ENCODE measurements around the gene ADGRF3. TPM values are rescaled to one million over a fixed set of nuclear protein-coding genes. Genes with fewer than 3 reads are reported as not detected.
"Not testable (repeated sequence)": the region's sequence is repeated elsewhere in the genome, so short reads cannot be mapped to it uniquely, and the experiment has no call there.

The ADGRF3 gene
- total and polyA plus RNA-seq, 2 donors (not counting 1 experiment from before 2014, with no cell fraction given): 0.47 to 1.00 TPM

DNA sequence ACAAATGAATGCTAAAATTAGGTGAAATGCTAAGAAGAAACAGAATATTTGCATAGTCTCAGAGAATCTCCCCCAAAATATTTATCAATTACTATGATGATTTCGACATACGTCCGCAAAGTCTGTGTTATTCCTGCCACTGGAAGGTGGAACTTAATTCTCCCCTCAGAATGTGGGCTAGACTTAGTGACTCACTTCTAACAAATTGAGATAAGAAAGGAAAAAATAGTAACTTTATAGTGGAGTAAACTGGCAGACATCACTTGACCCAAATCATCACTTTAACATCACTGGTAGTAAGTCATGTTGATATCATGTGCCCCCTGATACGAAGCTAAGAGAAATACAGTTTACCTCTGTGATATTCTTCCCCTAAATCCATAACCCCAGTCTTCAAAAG is 78.4 kb downstream of the ADGRF3 start:
- H3K9ac ChIP-seq (ENCODE audit: low read length): no peak overlapping the region
- DNase-seq: no peak
- peaks cover 0 to 11% of the 10 kb centered on the region in 2 donors for H3K4me1 ChIP-seq (ENCODE audit: control insufficient read depth in 2 of 2, insufficient read depth in 2 of 2, low read length in 2 of 2)
- no peaks in the 10 kb centered on the region for H3K9me3 ChIP-seq (ENCODE audit: control extremely low read depth in 1 of 3, control insufficient read depth in 2 of 3, insufficient read depth in 1 of 3, low read length in 2 of 3)
- ATAC-seq (ENCODE audit: low read depth): no peak
- CTCF ChIA-PET: no interaction called here
- H3K4me2 ChIP-seq (replicated peaks; ENCODE audit: low read depth, low read length, poor library complexity, severe bottlenecking): no peak overlapping the region
- intact Hi-C loops (cut with micrococcal nuclease): no loop called here
- POLR2A ChIA-PET: interaction anchor here (0.6 kb wide), 1 partner anchor 23 kb away, joined by 3 read pairs; no protein-coding TSS in a partner anchor
- no peaks in the 10 kb centered on the region for H4K20me1 ChIP-seq (ENCODE audit: control insufficient read depth, insufficient read depth, low read length, poor library complexity, severe bottlenecking)
- no peaks in the 10 kb centered on the region for H3K79me2 ChIP-seq (ENCODE audit: control insufficient read depth, insufficient read depth, low read length)
- TF ChIP-seq, protein P1, sequence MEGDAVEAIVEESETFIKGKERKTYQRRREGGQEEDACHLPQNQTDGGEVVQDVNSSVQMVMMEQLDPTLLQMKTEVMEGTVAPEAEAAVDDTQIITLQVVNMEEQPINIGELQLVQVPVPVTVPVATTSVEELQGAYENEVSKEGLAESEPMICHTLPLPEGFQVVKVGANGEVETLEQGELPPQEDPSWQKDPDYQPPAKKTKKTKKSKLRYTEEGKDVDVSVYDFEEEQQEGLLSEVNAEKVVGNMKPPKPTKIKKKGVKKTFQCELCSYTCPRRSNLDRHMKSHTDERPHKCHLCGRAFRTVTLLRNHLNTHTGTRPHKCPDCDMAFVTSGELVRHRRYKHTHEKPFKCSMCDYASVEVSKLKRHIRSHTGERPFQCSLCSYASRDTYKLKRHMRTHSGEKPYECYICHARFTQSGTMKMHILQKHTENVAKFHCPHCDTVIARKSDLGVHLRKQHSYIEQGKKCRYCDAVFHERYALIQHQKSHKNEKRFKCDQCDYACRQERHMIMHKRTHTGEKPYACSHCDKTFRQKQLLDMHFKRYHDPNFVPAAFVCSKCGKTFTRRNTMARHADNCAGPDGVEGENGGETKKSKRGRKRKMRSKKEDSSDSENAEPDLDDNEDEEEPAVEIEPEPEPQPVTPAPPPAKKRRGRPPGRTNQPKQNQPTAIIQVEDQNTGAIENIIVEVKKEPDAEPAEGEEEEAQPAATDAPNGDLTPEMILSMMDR (IDR thresholded peaks at IDR 0.05): no peak
- TF ChIP-seq EZH2 (IDR thresholded peaks at IDR 0.05; ENCODE audit: borderline replicate concordance, insufficient read depth, low read depth, low read length, poor library complexity, severe bottlenecking): no peak
- Mint-ChIP-seq H3K27ac (no peak overlapping the region), H3K4me1 (peaks cover 19% of the 10 kb centered on the region), H3K4me3 (no peak overlapping the region), H3K27me3 (no peaks in the 10 kb centered on the region), H3K9me3 (ENCODE audit: insufficient read depth) (no peaks in the 10 kb centered on the region)
- no CpG with 5 or more reads among the region's 4 CpGs for WGBS (ENCODE audit: insufficient coverage)
- peaks cover 5 to 18% of the 10 kb centered on the region in 2 experiments for H3K36me3 ChIP-seq (replicated peaks in 1 of 2; ENCODE audit: control extremely low read depth in 1 of 2, control insufficient read depth in 1 of 2, extremely low read depth in 1 of 2, insufficient read depth in 2 of 2, low read length in 1 of 2)
- H3K27ac ChIP-seq (ENCODE audit: low read length in 2 of 2): no peak overlapping the region
- H2AFZ ChIP-seq (ENCODE audit: insufficient read depth, low read depth, low read length, poor library complexity, severe bottlenecking): no peak overlapping the region
- H3K27me3 ChIP-seq (replicated peaks in 1 of 4; ENCODE audit: control extremely low read depth in 1 of 4, control insufficient read depth in 3 of 4, insufficient read depth in 4 of 4, low read length in 3 of 4): no peaks in the 10 kb centered on the region
- H3K4me3 ChIP-seq (ENCODE audit: control extremely low read depth in 1 of 5, extremely low read depth in 1 of 5, insufficient read depth in 1 of 5, low read depth in 2 of 5, low read length in 4 of 5): no peak overlapping the region

DNA sequence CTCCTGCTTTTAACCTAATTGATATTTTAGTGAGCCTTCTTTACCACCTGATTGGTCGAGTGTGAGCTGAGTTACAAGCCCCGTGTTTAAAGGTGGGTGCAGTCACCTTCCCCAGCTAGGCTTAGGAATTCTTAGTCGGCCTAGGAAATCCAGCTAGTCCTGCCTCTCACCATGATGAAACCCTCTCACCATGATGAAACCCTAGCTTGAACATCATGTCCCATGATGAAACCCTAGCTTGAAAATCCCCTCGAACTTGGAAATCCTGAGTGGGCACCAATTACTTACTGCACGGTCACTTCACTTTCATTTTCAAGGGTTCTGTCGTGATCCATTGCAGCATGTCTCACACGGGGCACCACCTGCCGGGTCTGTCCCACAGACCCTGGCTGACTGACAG is 87.8 kb downstream of the ADGRF3 start:
- 93% methylated on average over 8 of the region's 8 CpGs for WGBS (ENCODE audit: insufficient coverage)
- POLR2A ChIA-PET; H3K27ac ChIP-seq (ENCODE audit: low read length in 2 of 2); ATAC-seq (ENCODE audit: low read depth); H3K4me1 ChIP-seq (ENCODE audit: control insufficient read depth in 2 of 2, insufficient read depth in 2 of 2, low read length in 2 of 2); H3K4me3 Mint-ChIP-seq; H3K4me3 ChIP-seq (ENCODE audit: control extremely low read depth in 1 of 5, extremely low read depth in 1 of 5, insufficient read depth in 1 of 5, low read depth in 2 of 5, low read length in 4 of 5); H3K27ac Mint-ChIP-seq; H3K27me3 Mint-ChIP-seq; H3K4me1 Mint-ChIP-seq; intact Hi-C loops (cut with micrococcal nuclease); H3K9ac ChIP-seq (ENCODE audit: low read length); H2AFZ ChIP-seq (ENCODE audit: insufficient read depth, low read depth, low read length, poor library complexity, severe bottlenecking); H3K9me3 ChIP-seq (ENCODE audit: control extremely low read depth in 1 of 3, control insufficient read depth in 2 of 3, insufficient read depth in 1 of 3, low read length in 2 of 3); H3K27me3 ChIP-seq (replicated peaks in 1 of 4; ENCODE audit: control extremely low read depth in 1 of 4, control insufficient read depth in 3 of 4, insufficient read depth in 4 of 4, low read length in 3 of 4); H3K4me2 ChIP-seq (replicated peaks; ENCODE audit: low read depth, low read length, poor library complexity, severe bottlenecking); DNase-seq; H3K9me3 Mint-ChIP-seq (ENCODE audit: insufficient read depth): not testable (repeated sequence)
- Histone ChIP-seq H3K79me2 (ENCODE audit: control insufficient read depth, insufficient read depth, low read length) (peaks cover 13% of the 10 kb centered on the region), H3K36me3 (replicated peaks in 1 of 2; ENCODE audit: control extremely low read depth in 1 of 2, control insufficient read depth in 1 of 2, extremely low read depth in 1 of 2, insufficient read depth in 2 of 2, low read length in 1 of 2) (peaks cover 10 to 44% of the 10 kb centered on the region in 2 experiments), H4K20me1 (ENCODE audit: control insufficient read depth, insufficient read depth, low read length, poor library complexity, severe bottlenecking) (peaks cover 10% of the 10 kb centered on the region)
- CTCF ChIA-PET: interaction anchor here (1.3 kb wide), 2 partner anchors 15 to 68 kb away, joined by 5 read pairs; no protein-coding TSS in a partner anchor

Other genes with a start within 250 kb of the ADGRF3 start
- 1.7 and 1.8 TPM in 2 replicates for gene GAREM2, start 173.7 kb downstream of the ADGRF3 start, total RNA-seq
- 0.16 and 0.27 TPM in 2 replicates for gene GAREM2, start 173.7 kb downstream of the ADGRF3 start, polyA plus RNA-seq
- gene HADHA, start 102.2 kb downstream of the ADGRF3 start, total RNA-seq: 96.7 and 104 TPM in 2 replicates
- gene HADHA, start 102.2 kb downstream of the ADGRF3 start, polyA plus RNA-seq: 28.6 and 29.8 TPM in 2 replicates
- 64.2 and 70.3 TPM in 2 replicates for gene HADHB, start 101.8 kb downstream of the ADGRF3 start, total RNA-seq
- 40.6 and 46.5 TPM in 2 replicates for gene HADHB, start 101.8 kb downstream of the ADGRF3 start, polyA plus RNA-seq
- gene SELENOI, start 646 bp downstream of the ADGRF3 start, total RNA-seq: 20.0 and 20.1 TPM in 2 replicates
- 3.4 and 9.3 TPM in 2 replicates for gene SELENOI, start 646 bp downstream of the ADGRF3 start, polyA plus RNA-seq
- not detected in 2 replicates for gene DRC1, start 55.1 kb upstream of the ADGRF3 start, total RNA-seq
- gene DRC1, start 55.1 kb upstream of the ADGRF3 start, polyA plus RNA-seq: not detected in 2 replicates
- gene OTOF, start 131.3 kb upstream of the ADGRF3 start, total RNA-seq: not detected in 2 replicates
- not detected in 2 replicates for gene OTOF, start 131.3 kb upstream of the ADGRF3 start, polyA plus RNA-seq